22Rv1 (cell line): ENCODE measurements around the gene THPO.

Source experiments
- CTCF ChIP-seq: fragments of 450-650 bp; IDR thresholded peaks from 2 replicates; pipeline ENCODE4 v1.5.1; 2017; ENCODE audit warnings: mild to moderate bottlenecking
- ZFX ChIP-seq: fragments of 450-650 bp; IDR thresholded peaks from 2 replicates; pipeline ENCODE4 v1.6.1; 2017; ENCODE audit warnings: antibody characterized with exemption, borderline replicate concordance

GRCh38 chr3:184335661-184336546 lies 42.1 kb downstream of the THPO start:
- TF ChIP-seq CTCF (peak; percentile 11; the same call in 1 of the 2 replicates), ZFX (no peak)
